GM23338 (cell line): ENCODE measurements around the gene FBN3. TPM values are rescaled to one million over a fixed set of nuclear protein-coding genes. Genes with fewer than 3 reads are reported as not detected.

Source experiments
- ATAC-seq: fragments of 200-7000 bp; cut with Tn5 transposase; 3 replicates; pipeline ENCODE4 v1.9.1; 2020
- DNase-seq: peaks from one replicate; pipeline ENCODE4 v3.0.0-alpha.2; 2015; ENCODE audit warnings: low spot score
- H2AFZ ChIP-seq: fragments of 200-600 bp; sonication (generic); 2 replicates; pipeline ENCODE4 v1.8.0; 2016; ENCODE audit warnings: antibody characterized with exemption, mild to moderate bottlenecking, moderate library complexity
- H3F3A ChIP-seq: fragments of 200-600 bp; sonication (generic); replicated peaks from 2 replicates; pipeline ENCODE4 v1.8.0; 2017; ENCODE audit warnings: antibody characterized with exemption, mixed run types, low read depth
- H3K27ac ChIP-seq: fragments of 200-600 bp; sonication (generic); 2 replicates; pipeline ENCODE4 v1.6.1; 2016; ENCODE audit warnings: low read depth
- H3K27me3 ChIP-seq: fragments of 200-600 bp; sonication (generic); 2 replicates; pipeline ENCODE4 v1.8.0; 2016; ENCODE audit warnings: mild to moderate bottlenecking, mixed run types, moderate library complexity; ENCODE audit not compliant: insufficient read depth
- H3K36me3 ChIP-seq: fragments of 200-600 bp; sonication (generic); 2 replicates; pipeline ENCODE4 v1.8.0; 2016; ENCODE audit warnings: mild to moderate bottlenecking; ENCODE audit not compliant: insufficient read depth
- H3K4me1 ChIP-seq: fragments of 200-600 bp; sonication (generic); 2 replicates; pipeline ENCODE4 v1.8.0; 2016; ENCODE audit warnings: mild to moderate bottlenecking, moderate library complexity; ENCODE audit not compliant: insufficient read depth
- H3K4me2 ChIP-seq: fragments of 200-600 bp; sonication (generic); 2 replicates; pipeline ENCODE4 v1.7.1; 2017; ENCODE audit warnings: mixed run types
- H3K4me3 ChIP-seq: fragments of 200-600 bp; sonication (generic); 2 replicates; pipeline ENCODE4 v1.6.1; 2016; ENCODE audit warnings: mixed run types
- H3K79me2 ChIP-seq: fragments of 200-600 bp; sonication (generic); replicated peaks from 2 replicates; pipeline ENCODE4 v1.8.0; 2017; ENCODE audit warnings: mild to moderate bottlenecking; ENCODE audit not compliant: insufficient read depth
- H3K9me2 ChIP-seq: fragments of 200-600 bp; sonication (generic); 2 replicates; pipeline ENCODE4 v1.8.0; 2017; ENCODE audit not compliant: insufficient read depth
- H4K20me1 ChIP-seq: fragments of 200-600 bp; sonication (generic); replicated peaks from 2 replicates; pipeline ENCODE4 v1.8.0; 2017; ENCODE audit warnings: mild to moderate bottlenecking; ENCODE audit not compliant: insufficient read depth
- H3K27ac Mint-ChIP-seq: 2 replicates; pipeline ENCODE4 v1.8.0; 2020; ENCODE audit warnings: inconsistent platforms, mild to moderate bottlenecking, moderate library complexity, mixed read lengths
- H3K27me3 Mint-ChIP-seq: 3 replicates; pipeline ENCODE4 v1.8.0; 2022; ENCODE audit warnings: low read depth, mild to moderate bottlenecking, moderate library complexity, mixed read lengths, inconsistent platforms; ENCODE audit not compliant: insufficient read depth, poor library complexity
- H3K36me3 Mint-ChIP-seq: 3 replicates; pipeline ENCODE4 v1.8.0; 2021; ENCODE audit warnings: low read depth, mild to moderate bottlenecking, inconsistent platforms, moderate library complexity, mixed read lengths
- H3K4me1 Mint-ChIP-seq: 3 replicates; pipeline ENCODE4 v1.8.0; 2020; ENCODE audit warnings: mild to moderate bottlenecking, inconsistent platforms, mixed read lengths
- H3K4me3 Mint-ChIP-seq: 3 replicates; pipeline ENCODE4 v1.8.0; 2021; ENCODE audit warnings: moderate library complexity, mild to moderate bottlenecking, inconsistent platforms, mixed read lengths
- H3K9me3 Mint-ChIP-seq: 3 replicates; pipeline ENCODE4 v1.8.0; 2020; ENCODE audit warnings: moderate library complexity, mild to moderate bottlenecking, inconsistent platforms, mixed read lengths
- CREB1 ChIP-seq: fragments of 250-450 bp; sonication (Bioruptor Pico); IDR thresholded peaks from 2 replicates; pipeline ENCODE4 v1.5.0; 2020; ENCODE audit warnings: low read depth, mild to moderate bottlenecking, moderate library complexity
- ETS1 ChIP-seq: IDR thresholded peaks from 2 replicates; pipeline ENCODE4 v1.6.1; 2016; ENCODE audit warnings: antibody characterized with exemption
- EZH2 ChIP-seq: fragments of 200-600 bp; sonication (generic); IDR thresholded peaks from one replicate; pipeline ENCODE4 v1.8.0; 2017; ENCODE audit warnings: antibody characterized with exemption, mild to moderate bottlenecking, low read depth; ENCODE audit not compliant: unreplicated experiment
- EZH2phosphoT487 ChIP-seq: fragments of 200-600 bp; sonication (generic); IDR thresholded peaks from one replicate; pipeline ENCODE4 v1.8.1; 2018; ENCODE audit warnings: antibody characterized with exemption; ENCODE audit not compliant: unreplicated experiment
- NANOG ChIP-seq: IDR thresholded peaks from 2 replicates; pipeline ENCODE4 v1.6.1; 2016; ENCODE audit warnings: antibody characterized with exemption, borderline replicate concordance
- POLR2AphosphoS5 ChIP-seq: IDR thresholded peaks from 2 replicates; pipeline ENCODE4 v1.6.1; 2016; ENCODE audit warnings: antibody characterized with exemption, low read depth
- REST ChIP-seq: IDR thresholded peaks from one replicate; pipeline ENCODE4 v1.6.1; 2018; ENCODE audit warnings: antibody characterized with exemption; ENCODE audit not compliant: unreplicated experiment
- STAT1 ChIP-seq: IDR thresholded peaks from one replicate; pipeline ENCODE4 v1.6.1; 2016; ENCODE audit warnings: antibody characterized with exemption; ENCODE audit not compliant: unreplicated experiment
- ZNF114 ChIP-seq: fragments of 250-450 bp; sonication (Bioruptor Pico); IDR thresholded peaks from 2 replicates; pipeline ENCODE4 v1.5.0; 2020; ENCODE audit warnings: mild to moderate bottlenecking, moderate library complexity
- ZNF462 ChIP-seq: fragments of 250-450 bp; sonication (Bioruptor Pico); IDR thresholded peaks from 2 replicates; pipeline ENCODE4 v1.5.0; 2020; ENCODE audit warnings: mild to moderate bottlenecking, moderate library complexity
- polyA plus RNA-seq: library from polyadenylated mRNA; unstranded; fragments of >200 nt; fragmentation: Nextera tagmentation; extraction: Ambion mirVana; gene quantifications from 2 replicates; pipeline ENCODE4 v1.2.1, GENCODE V29; 2016
- total RNA-seq: library from RNA; depleted of rRNA; stranded (reverse); fragments of >200 nt; shearing (Covaris generic); gene quantifications from 2 replicates; pipeline ENCODE4 v1.2.3, GENCODE V29; 2014

Gene FBN3
- total and polyA plus RNA-seq, 2 experiments from 2014 or later, result 8.5 to 54.5 TPM

- Histone ChIP-seq H3K9me2 (0 out of 2 replicates have a peak, but pooled peaks cover 5% of the 10 kb centered on the region), H3K4me3 (no peak overlapping the region), H2AFZ (no peak overlapping the region), H3F3A (0 out of 2 replicates have a peak, but pooled peaks cover 2% of the 10 kb centered on the region), H4K20me1 (no peaks in the 10 kb centered on the region), H3K27me3 (no peaks in the 10 kb centered on the region), H3K4me1 (no peaks in the 10 kb centered on the region), H3K79me2 (no peaks in the 10 kb centered on the region), H3K36me3 (peaks cover 10% of the 10 kb centered on the region; the same call in 1 of the 2 replicates), H3K27ac (no peak overlapping the region), H3K4me2 (no peak overlapping the region)
- Mint-ChIP-seq H3K27ac (no peak overlapping the region), H3K4me1 (no peaks in the 10 kb centered on the region), H3K36me3 (peaks cover 50% of the 10 kb centered on the region), H3K9me3 (no peaks in the 10 kb centered on the region), H3K4me3 (no peak overlapping the region), H3K27me3 (peaks cover 5% of the 10 kb centered on the region)
- no peak for ATAC-seq
- no peak for TF ChIP-seq ZNF114 (CRISPR knock-in tag)
- no peak for TF ChIP-seq ZNF462
- no peak for TF ChIP-seq REST
- TF ChIP-seq EZH2, result no peak
- no peak for TF ChIP-seq POLR2AphosphoS5
- TF ChIP-seq STAT1, result no peak
- TF ChIP-seq ETS1, result no peak
- TF ChIP-seq NANOG, result no peak
- TF ChIP-seq CREB1 (CRISPR knock-in tag), result no peak
- no peak for TF ChIP-seq EZH2phosphoT487
- no peak for DNase-seq
Measured at GRCh38 chr19:8111376-8111775, 38.0 kb downstream of the FBN3 start.
